HEK293 (cell line): ENCODE data around the gene RPL7A.

Experiments
- CTCF ChIA-PET: fragments of 350-600 bp; formaldehyde crosslinking; extraction: SDS; loops from one replicate; lab custom pipeline; 2021; ENCODE audit warnings: antibody characterized with exemption; lab: Yijun Ruan, JAX
- POLR2A ChIA-PET: fragments of 300-600 bp; formaldehyde crosslinking; extraction: SDS; loops from one replicate; lab custom pipeline; 2020; ENCODE audit warnings: antibody characterized with exemption, inconsistent platforms; lab: Yijun Ruan, JAX
- H3K27ac ChIP-seq: fragments of 200-500 bp; sonication (Bioruptor generic); 2 replicates; pipeline ENCODE4 v1.5.1; 2014; ENCODE audit warnings: low read depth, low read length, control low read depth, inconsistent platforms; ENCODE audit errors: extremely low read depth
- H3K36me3 ChIP-seq, 2 experiments: fragments of 200-500 bp in 1 of 2; sonication (Bioruptor generic) in 1 of 2; 1 replicate in 1 of 2; 2 replicates in 1 of 2; pipeline ENCODE4 v1.5.1; 2014 to 2017; ENCODE audit warnings: inconsistent platforms in 2 of 2, low read length in 2 of 2; ENCODE audit not compliant: control insufficient read depth in 2 of 2, insufficient read depth in 1 of 2
- H3K4me1 ChIP-seq: fragments of 200-500 bp; sonication (Bioruptor generic); 2 replicates; pipeline ENCODE4 v1.5.1; 2014; ENCODE audit warnings: mild to moderate bottlenecking, low read length, inconsistent platforms; ENCODE audit not compliant: control insufficient read depth, insufficient read depth
- H3K4me3 ChIP-seq: 2 replicates; pipeline ENCODE4 v1.5.1; 2011; ENCODE audit warnings: low read depth, mild to moderate bottlenecking, control low read depth, low read length, moderate library complexity
- H3K9me3 ChIP-seq: fragments of 200-500 bp; sonication (Bioruptor generic); 2 replicates; pipeline ENCODE4 v1.5.1; 2014; ENCODE audit warnings: low read depth, low read length, inconsistent platforms; ENCODE audit not compliant: control insufficient read depth, insufficient read depth
- GLIS1 ChIP-seq: fragments of 450-650 bp; formaldehyde crosslinking; IDR thresholded peaks from 2 replicates; pipeline ENCODE4 v1.5.1; 2016; ENCODE audit warnings: missing biosample characterization, missing genetic modification characterization
- GLIS2 ChIP-seq: fragments of 450-650 bp; formaldehyde crosslinking; IDR thresholded peaks from 2 replicates; pipeline ENCODE4 v1.5.1; 2016; ENCODE audit warnings: missing biosample characterization, missing genetic modification characterization
- HOXC10 ChIP-seq: sonication (generic); formaldehyde crosslinking; IDR thresholded peaks from 2 replicates; pipeline ENCODE4 v1.8.1; 2023; ENCODE audit warnings: mild to moderate bottlenecking, missing genetic modification reagents
- SP2 ChIP-seq: fragments of 450-650 bp; formaldehyde crosslinking; IDR thresholded peaks from 2 replicates; pipeline ENCODE4 v1.5.1; 2016; ENCODE audit warnings: missing biosample characterization, missing genetic modification characterization
- SP3 ChIP-seq: fragments of 450-650 bp; formaldehyde crosslinking; IDR thresholded peaks from 2 replicates; pipeline ENCODE4 v1.5.1; 2016; ENCODE audit warnings: missing biosample characterization, missing genetic modification characterization
- TCF7L2 ChIP-seq: IDR thresholded peaks from 2 replicates; pipeline ENCODE4 v1.6.1; 2011; ENCODE audit warnings: low read depth, mild to moderate bottlenecking, inconsistent platforms, low read length, moderate library complexity, borderline replicate concordance
- YY2 ChIP-seq: fragments of 450-650 bp; formaldehyde crosslinking; IDR thresholded peaks from 2 replicates; pipeline ENCODE4 v1.5.1; 2016; ENCODE audit warnings: missing biosample characterization, missing genetic modification characterization
- ZBTB1 ChIP-seq: fragments of 450-650 bp; formaldehyde crosslinking; IDR thresholded peaks from 2 replicates; pipeline ENCODE4 v1.5.1; 2016; ENCODE audit warnings: missing biosample characterization, missing genetic modification characterization
- ZEB2 ChIP-seq: fragments of 450-650 bp; formaldehyde crosslinking; IDR thresholded peaks from 2 replicates; pipeline ENCODE4 v1.5.1; 2016; ENCODE audit warnings: missing biosample characterization, missing genetic modification characterization
- ZNF114 ChIP-seq: fragments of 450-650 bp; formaldehyde crosslinking; IDR thresholded peaks from 2 replicates; pipeline ENCODE4 v1.5.0; 2017; ENCODE audit warnings: missing biosample characterization, missing genetic modification characterization
- ZNF121 ChIP-seq: fragments of 450-650 bp; formaldehyde crosslinking; IDR thresholded peaks from 2 replicates; pipeline ENCODE4 v1.5.1; 2016; ENCODE audit warnings: missing biosample characterization, missing genetic modification characterization
- ZNF146 ChIP-seq: fragments of 450-650 bp; formaldehyde crosslinking; IDR thresholded peaks from 2 replicates; pipeline ENCODE4 v1.5.1; 2016; ENCODE audit warnings: missing biosample characterization, missing genetic modification characterization
- ZNF2 ChIP-seq: fragments of 450-650 bp; formaldehyde crosslinking; IDR thresholded peaks from 2 replicates; pipeline ENCODE4 v1.5.1; 2016; ENCODE audit warnings: missing biosample characterization, missing genetic modification characterization
- ZNF335 ChIP-seq: fragments of 450-650 bp; formaldehyde crosslinking; conservative IDR thresholded peaks from 2 replicates; pipeline ENCODE4 v1.5.1; 2016; ENCODE audit warnings: missing biosample characterization, missing genetic modification characterization
- ZNF530 ChIP-seq: fragments of 450-650 bp; formaldehyde crosslinking; IDR thresholded peaks from 2 replicates; pipeline ENCODE4 v1.5.1; 2016; ENCODE audit warnings: low read depth, missing biosample characterization, missing genetic modification characterization
- ZNF624 ChIP-seq: fragments of 450-650 bp; formaldehyde crosslinking; IDR thresholded peaks from 2 replicates; pipeline ENCODE4 v1.5.1; 2017; ENCODE audit warnings: missing biosample characterization, missing genetic modification characterization
- ZNF664 ChIP-seq: fragments of 450-650 bp; formaldehyde crosslinking; IDR thresholded peaks from 2 replicates; pipeline ENCODE4 v1.5.1; 2016; ENCODE audit warnings: missing biosample characterization, missing genetic modification characterization
- ZNF830 ChIP-seq: fragments of 450-650 bp; IDR thresholded peaks from 2 replicates; pipeline ENCODE4 v1.5.0; 2018; ENCODE audit warnings: missing biosample characterization, missing genetic modification characterization, low read depth, mild to moderate bottlenecking, moderate library complexity
- ZSCAN23 ChIP-seq: fragments of 450-650 bp; formaldehyde crosslinking; IDR thresholded peaks from 2 replicates; pipeline ENCODE4 v1.5.1; 2016; ENCODE audit warnings: missing biosample characterization, missing genetic modification characterization
- TF ChIP-seq, protein P1 (sequence below): sonication (generic); formaldehyde crosslinking; IDR thresholded peaks from 2 replicates; pipeline ENCODE4 v1.8.1; 2022; ENCODE audit warnings: mild to moderate bottlenecking, moderate library complexity, missing genetic modification reagents
- TF ChIP-seq, protein P2 (sequence below): fragments of 450-650 bp; formaldehyde crosslinking; IDR thresholded peaks from 2 replicates; pipeline ENCODE4 v1.5.1; 2016; ENCODE audit warnings: missing biosample characterization, missing genetic modification characterization
- TF ChIP-seq, protein P3 (sequence below): fragments of 450-650 bp; formaldehyde crosslinking; IDR thresholded peaks from 2 replicates; pipeline ENCODE4 v1.5.1; 2016; ENCODE audit warnings: missing biosample characterization, missing genetic modification characterization
- TF ChIP-seq, protein P4 (sequence below): fragments of 450-650 bp; formaldehyde crosslinking; IDR thresholded peaks from 2 replicates; pipeline ENCODE4 v1.5.1; 2016; ENCODE audit warnings: missing biosample characterization, missing genetic modification characterization
- TF ChIP-seq, protein P5 (sequence below): fragments of 450-650 bp; formaldehyde crosslinking; conservative IDR thresholded peaks from 2 replicates; pipeline ENCODE4 v1.5.1; 2016; ENCODE audit warnings: low read depth, missing biosample characterization, missing genetic modification characterization

Gene RPL7A

GRCh38 chr9:133374612-133375115 is 26.6 kb downstream of the RPL7A start:
- Histone ChIP-seq H3K4me3 (peak overlapping the region; percentile 57), H3K27ac (no peak overlapping the region), H3K36me3 (peaks cover 7 to 38% of the 10 kb centered on the region in 2 experiments; a peak in 2 of 3 replicates), H3K4me1 (peaks cover 5% of the 10 kb centered on the region), H3K9me3 (no peaks in the 10 kb centered on the region)
- POLR2A ChIA-PET, result interaction anchor here (0.9 to 3.9 kb wide), 7 partner anchors 9 to 110 kb away, joined by 3 to 18 read pairs (median 3); partner anchors contain the start of genes MED22, RPL7A, SURF1 and SURF2
- CTCF ChIA-PET, result interaction anchor here (0.6 to 2.4 kb wide), 9 partner anchors 11 to 1362 kb away, joined by 3 to 8 read pairs (median 3); partner anchors contain the start of genes SURF1 and SURF2
- TF ChIP-seq HOXC10 (CRISPR knock-in tag) (no peak), GLIS1 (peak; percentile 40; the same call in 1 of the 2 replicates), ZNF146 (tag by site-specific recombination) (no peak), ZNF624 (no peak), SP2 (tag by site-specific recombination) (no peak), ZNF530 (tag by site-specific recombination) (no peak), ZEB2 (peak; percentile 38; the same call in 1 of the 2 replicates), ZSCAN23 (tag by site-specific recombination) (no peak), ZNF2 (tag by site-specific recombination) (no peak), ZNF114 (tag by site-specific recombination) (no peak), ZNF664 (tag by site-specific recombination) (0 out of 2 replicates have a peak, but pooled peaks have one; percentile 24)
- TF ChIP-seq, protein P1, sequence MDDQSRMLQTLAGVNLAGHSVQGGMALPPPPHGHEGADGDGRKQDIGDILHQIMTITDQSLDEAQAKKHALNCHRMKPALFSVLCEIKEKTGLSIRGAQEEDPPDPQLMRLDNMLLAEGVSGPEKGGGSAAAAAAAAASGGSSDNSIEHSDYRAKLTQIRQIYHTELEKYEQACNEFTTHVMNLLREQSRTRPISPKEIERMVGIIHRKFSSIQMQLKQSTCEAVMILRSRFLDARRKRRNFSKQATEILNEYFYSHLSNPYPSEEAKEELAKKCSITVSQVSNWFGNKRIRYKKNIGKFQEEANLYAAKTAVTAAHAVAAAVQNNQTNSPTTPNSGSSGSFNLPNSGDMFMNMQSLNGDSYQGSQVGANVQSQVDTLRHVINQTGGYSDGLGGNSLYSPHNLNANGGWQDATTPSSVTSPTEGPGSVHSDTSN, result no peak
- TF ChIP-seq, protein P2, sequence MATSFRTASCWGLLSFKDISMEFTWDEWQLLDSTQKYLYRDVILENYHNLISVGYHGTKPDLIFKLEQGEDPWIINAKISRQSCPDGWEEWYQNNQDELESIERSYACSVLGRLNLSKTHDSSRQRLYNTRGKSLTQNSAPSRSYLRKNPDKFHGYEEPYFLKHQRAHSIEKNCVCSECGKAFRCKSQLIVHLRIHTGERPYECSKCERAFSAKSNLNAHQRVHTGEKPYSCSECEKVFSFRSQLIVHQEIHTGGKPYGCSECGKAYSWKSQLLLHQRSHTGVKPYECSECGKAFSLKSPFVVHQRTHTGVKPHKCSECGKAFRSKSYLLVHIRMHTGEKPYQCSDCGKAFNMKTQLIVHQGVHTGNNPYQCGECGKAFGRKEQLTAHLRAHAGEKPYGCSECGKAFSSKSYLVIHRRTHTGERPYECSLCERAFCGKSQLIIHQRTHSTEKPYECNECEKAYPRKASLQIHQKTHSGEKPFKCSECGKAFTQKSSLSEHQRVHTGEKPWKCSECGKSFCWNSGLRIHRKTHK (tag by site-specific recombination), result no peak

GRCh38 chr9:133375116-133375723 is 27.2 kb downstream of the RPL7A start:
- H3K4me3 ChIP-seq, result peak overlapping the region; percentile 57
- H3K4me1 ChIP-seq, result peaks cover 5% of the 10 kb centered on the region
- H3K9me3 ChIP-seq, result no peaks in the 10 kb centered on the region
- peaks cover 7 to 32% of the 10 kb centered on the region in 2 experiments; a peak in 2 of 3 replicates for H3K36me3 ChIP-seq
- H3K27ac ChIP-seq, result peak overlapping the region; percentile 93
- CTCF ChIA-PET, result interaction anchor here (0.6 to 2.4 kb wide), 7 partner anchors 12 to 1361 kb away, joined by 3 to 7 read pairs (median 3); no protein-coding TSS in a partner anchor
- POLR2A ChIA-PET, result interaction anchor here (0.9 to 3.9 kb wide), 8 partner anchors 10 to 110 kb away, joined by 3 to 18 read pairs (median 4); partner anchors contain the start of genes MED22, RPL7A, SURF1 and SURF2
- no peak for TF ChIP-seq SP3 (tag by site-specific recombination)
- peak; percentile 65 for TF ChIP-seq ZNF335 (tag by site-specific recombination)
- TF ChIP-seq ZNF121 (tag by site-specific recombination), result no peak
- TF ChIP-seq YY2, result no peak
- TF ChIP-seq ZNF830 (tag by site-specific recombination), result no peak
- TF ChIP-seq, protein P3, sequence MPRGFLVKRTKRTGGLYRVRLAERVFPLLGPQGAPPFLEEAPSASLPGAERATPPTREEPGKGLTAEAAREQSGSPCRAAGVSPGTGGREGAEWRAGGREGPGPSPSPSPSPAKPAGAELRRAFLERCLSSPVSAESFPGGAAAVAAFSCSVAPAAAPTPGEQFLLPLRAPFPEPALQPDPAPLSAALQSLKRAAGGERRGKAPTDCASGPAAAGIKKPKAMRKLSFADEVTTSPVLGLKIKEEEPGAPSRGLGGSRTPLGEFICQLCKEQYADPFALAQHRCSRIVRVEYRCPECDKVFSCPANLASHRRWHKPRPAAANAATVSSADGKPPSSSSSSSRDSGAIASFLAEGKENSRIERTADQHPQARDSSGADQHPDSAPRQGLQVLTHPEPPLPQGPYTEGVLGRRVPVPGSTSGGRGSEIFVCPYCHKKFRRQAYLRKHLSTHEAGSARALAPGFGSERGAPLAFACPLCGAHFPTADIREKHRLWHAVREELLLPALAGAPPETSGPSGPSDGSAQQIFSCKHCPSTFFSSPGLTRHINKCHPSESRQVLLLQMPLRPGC, result no peak
- TF ChIP-seq, protein P4, sequence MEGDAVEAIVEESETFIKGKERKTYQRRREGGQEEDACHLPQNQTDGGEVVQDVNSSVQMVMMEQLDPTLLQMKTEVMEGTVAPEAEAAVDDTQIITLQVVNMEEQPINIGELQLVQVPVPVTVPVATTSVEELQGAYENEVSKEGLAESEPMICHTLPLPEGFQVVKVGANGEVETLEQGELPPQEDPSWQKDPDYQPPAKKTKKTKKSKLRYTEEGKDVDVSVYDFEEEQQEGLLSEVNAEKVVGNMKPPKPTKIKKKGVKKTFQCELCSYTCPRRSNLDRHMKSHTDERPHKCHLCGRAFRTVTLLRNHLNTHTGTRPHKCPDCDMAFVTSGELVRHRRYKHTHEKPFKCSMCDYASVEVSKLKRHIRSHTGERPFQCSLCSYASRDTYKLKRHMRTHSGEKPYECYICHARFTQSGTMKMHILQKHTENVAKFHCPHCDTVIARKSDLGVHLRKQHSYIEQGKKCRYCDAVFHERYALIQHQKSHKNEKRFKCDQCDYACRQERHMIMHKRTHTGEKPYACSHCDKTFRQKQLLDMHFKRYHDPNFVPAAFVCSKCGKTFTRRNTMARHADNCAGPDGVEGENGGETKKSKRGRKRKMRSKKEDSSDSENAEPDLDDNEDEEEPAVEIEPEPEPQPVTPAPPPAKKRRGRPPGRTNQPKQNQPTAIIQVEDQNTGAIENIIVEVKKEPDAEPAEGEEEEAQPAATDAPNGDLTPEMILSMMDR (tag by site-specific recombination), result peak; percentile 68; the same call in 1 of the 2 replicates
- no peak for TF ChIP-seq TCF7L2
- peak; percentile 67 for TF ChIP-seq GLIS2 (tag by site-specific recombination)
- TF ChIP-seq, protein P5, sequence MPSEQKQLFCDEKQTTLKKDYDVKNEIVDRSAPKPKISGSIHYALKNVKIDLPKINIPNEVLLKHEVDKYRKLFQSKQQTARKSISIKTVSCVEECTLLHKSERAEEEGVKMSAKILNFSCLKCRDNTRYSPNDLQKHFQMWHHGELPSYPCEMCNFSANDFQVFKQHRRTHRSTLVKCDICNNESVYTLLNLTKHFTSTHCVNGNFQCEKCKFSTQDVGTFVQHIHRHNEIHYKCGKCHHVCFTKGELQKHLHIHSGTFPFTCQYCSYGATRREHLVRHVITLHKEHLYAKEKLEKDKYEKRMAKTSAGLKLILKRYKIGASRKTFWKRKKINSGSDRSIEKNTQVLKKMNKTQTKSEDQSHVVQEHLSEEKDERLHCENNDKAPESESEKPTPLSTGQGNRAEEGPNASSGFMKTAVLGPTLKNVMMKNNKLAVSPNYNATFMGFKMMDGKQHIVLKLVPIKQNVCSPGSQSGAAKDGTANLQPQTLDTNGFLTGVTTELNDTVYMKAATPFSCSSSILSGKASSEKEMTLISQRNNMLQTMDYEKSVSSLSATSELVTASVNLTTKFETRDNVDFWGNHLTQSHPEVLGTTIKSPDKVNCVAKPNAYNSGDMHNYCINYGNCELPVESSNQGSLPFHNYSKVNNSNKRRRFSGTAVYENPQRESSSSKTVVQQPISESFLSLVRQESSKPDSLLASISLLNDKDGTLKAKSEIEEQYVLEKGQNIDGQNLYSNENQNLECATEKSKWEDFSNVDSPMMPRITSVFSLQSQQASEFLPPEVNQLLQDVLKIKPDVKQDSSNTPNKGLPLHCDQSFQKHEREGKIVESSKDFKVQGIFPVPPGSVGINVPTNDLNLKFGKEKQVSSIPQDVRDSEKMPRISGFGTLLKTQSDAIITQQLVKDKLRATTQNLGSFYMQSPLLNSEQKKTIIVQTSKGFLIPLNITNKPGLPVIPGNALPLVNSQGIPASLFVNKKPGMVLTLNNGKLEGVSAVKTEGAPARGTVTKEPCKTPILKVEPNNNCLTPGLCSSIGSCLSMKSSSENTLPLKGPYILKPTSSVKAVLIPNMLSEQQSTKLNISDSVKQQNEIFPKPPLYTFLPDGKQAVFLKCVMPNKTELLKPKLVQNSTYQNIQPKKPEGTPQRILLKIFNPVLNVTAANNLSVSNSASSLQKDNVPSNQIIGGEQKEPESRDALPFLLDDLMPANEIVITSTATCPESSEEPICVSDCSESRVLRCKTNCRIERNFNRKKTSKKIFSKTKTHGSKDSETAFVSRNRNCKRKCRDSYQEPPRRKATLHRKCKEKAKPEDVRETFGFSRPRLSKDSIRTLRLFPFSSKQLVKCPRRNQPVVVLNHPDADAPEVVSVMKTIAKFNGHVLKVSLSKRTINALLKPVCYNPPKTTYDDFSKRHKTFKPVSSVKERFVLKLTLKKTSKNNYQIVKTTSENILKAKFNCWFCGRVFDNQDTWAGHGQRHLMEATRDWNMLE (tag by site-specific recombination), result no peak
- no peak for TF ChIP-seq ZBTB1 (tag by site-specific recombination)
